NCI-H526 treated with DMSO at 0.1 percent for 48 hours (cell line): Measurements from ENCODE around the gene ERH.
A peak's percentile ranks its signal among the peaks of the same experiment; 100 is the strongest.
"Not testable (repeated sequence)": the region's sequence is repeated elsewhere in the genome, so short reads cannot be mapped to it uniquely, and the experiment has no call there.

ENCODE experiments used
- DNase-seq: peaks from one replicate; lab custom pipeline; 2025; lab: John Stamatoyannopoulos, UW

ERH gene

DNA sequence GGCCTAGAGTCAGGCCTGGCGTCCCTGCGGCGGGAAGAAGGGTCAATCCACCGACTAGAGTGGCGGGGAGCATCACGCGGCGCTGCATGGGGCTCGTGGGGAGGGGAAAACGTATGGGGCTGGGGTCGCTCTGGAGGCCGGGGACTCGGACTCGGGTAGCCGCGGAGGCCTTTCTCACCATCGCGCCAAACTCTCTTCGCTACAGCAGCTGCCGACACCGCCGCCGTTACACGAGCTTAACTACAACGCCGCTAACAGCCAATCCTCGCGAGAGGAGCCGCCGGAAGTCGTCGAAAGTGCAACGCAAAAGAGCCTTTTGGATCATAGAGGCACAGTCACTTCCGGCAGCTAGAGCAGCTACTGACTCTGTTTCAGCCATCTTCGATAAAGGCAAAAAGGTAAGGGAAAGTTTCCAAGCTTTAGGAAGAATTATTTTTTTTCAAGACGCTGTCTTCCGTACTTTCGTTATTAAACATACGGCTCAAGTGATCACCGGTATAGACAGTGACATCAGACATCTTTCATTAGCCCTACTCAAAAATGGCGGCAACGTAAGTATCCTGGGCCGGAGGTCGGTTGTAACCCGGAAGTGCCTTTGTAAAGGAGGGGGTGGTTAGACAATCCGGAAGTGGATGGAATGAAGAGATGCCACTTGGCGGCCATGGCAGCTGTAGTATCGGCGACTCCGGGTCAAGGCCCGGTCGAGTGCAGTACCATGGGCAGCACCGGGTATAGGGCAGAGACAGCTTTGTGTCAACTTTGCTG, at the start of gene ERH, which contains the start of gene SLC39A9:
ERH (minus strand) TSS at position 247 of the 765 bp plus-strand sequence; CDS start at position 181, 66 bp downstream.
SLC39A9 (plus strand) TSS at position 640 of the 765 bp plus-strand sequence. CDS start 678 bp downstream, outside the sequence.
- peak; percentile 99 for DNase-seq

- no peak for DNase-seq
These were observed 45.3 kb upstream of the ERH start for GRCh38 chr14:69443296-69443805.

DNA sequence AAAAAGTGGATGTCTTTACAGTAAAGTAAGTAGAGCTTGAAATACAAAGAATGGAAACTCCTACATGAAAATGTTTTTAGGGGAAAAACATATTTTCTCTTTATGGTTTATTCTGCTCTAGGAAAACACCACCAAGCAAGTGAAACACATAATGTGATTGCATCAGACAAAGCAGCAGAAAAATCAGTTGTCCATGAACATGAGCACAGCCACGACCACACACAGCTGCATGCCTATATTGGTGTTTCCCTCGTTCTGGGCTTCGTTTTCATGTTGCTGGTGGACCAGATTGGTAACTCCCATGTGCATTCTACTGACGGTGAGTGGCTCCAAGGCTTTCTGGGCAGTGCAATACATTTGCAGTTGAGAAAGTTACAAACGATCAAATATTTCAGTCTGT, 43.8 kb upstream of the ERH start:
- no peak for DNase-seq

- no peak for DNase-seq
These were observed 41.6 kb upstream of the ERH start for GRCh38 chr14:69439521-69440270.

DNA sequence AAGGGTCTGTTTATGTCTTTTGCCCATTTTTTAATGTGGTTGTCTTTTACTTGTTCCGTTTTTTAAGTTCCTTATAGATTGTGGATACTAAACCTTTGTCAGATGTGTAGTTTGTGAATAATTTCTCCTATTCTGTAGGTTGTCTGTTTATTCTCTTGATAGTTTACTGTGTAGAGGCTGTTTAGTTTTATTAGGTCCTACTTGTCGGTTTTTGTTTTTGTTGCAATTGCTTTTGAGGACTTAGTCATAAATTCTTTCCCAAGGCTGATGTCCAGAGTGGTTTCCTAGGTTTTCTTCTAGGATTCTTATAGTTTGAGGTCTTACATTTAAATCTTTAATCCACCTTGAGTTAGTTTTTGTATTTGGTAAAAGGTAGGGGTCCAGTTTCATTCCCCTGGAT, 34.3 kb upstream of the ERH start:
- DNase-seq, result no peak

DNA sequence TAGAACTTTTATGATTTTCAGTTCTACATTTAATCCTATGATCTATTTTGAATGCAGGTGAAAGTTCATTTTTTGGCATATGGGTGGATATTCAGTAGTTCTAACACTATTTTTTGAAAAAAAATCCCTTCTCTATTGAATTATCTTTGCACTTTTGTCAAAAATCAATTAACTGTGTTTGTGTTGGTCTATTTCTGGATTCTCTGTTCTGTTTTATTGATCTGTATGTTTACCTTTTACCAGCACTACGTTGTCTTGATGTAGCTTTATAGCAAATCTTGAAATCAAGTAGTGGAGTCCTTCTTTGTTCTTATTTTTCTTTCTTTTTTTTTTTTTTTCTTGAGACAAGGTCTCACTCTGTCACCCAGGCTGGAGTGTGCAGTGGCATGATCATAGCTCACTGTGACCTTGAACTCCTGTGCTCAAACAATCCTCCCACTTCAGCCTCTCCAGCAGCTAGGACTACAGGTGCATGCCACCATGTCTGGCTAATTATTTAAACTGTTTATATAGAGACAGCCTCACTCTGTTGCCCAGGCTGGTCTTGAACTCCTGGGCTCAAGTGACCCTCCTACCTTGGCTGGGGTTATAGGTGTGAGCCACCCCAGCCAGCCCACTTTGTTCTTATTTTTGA, 32.3 kb upstream of the ERH start:
- DNase-seq, result no peak

DNA sequence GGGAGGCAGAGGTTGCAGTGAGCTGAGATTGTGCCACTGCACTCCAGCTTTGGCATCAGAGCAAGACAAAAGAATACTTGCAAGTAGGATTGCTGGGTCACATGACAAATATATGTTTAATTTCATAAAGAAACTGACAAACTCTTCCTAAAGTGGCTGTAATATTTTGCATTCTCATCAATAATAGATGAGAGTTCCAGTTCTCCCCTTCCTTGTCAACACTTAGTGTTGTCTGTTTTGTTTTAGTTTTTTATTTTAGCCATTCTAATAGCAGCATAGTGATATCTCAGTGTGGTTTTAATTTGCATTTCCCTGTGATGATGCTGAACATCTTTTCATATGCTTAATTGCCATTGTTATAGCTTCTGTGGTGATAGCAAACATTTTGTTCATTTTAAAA, 31.5 kb upstream of the ERH start:
- DNase-seq, result no peak

DNA sequence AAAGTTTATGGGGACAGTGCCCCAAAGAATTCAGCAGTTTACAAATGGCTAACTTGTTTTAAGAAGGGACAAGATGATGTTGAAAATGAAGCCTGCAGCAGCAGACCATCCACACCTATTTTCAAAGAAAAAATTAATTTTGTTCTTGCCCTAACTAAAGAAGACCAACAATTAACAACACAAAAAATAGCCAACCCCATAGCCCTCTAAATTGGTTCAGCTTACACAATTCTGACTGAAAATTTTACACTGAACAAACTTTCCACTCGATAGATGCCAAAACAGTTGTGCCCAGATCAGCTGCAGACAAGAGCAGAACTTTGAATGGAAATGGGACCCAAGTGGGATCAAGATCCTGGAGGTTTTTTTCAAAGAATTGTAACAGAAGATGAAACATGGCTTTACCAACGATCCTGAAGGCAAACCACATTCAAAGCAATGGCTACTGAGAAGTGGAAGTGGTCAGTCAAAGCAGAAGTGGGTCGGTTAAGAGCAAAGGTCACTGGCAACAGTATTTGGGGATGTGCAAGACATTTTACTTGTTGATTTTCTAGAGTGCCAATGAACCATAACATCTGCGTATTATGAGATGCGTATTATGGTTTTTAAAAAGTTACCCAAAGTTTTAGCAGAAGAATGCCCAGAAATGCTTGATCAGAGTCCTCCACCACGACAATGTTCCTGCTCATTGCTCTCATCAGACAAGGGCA, 30.3 kb upstream of the ERH start:
- no peak for DNase-seq

DNA sequence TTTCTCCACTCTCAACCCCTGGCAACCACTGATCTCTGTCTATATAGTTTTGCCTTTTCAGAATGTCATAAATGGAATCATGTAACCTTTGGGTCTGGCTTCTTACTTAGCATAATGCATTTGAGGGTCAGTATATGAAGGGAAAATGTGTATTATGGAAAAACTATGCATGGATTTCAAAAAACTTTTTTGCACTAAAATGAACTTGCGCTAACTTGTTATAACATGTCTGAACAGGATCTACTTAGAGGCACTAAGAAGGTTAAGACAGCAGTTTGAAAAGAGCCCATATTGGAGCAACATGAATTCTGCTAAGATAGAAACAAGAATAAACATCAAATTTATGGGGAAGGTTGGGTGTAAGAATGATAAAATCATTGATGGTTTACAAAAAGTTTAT, 29.5 kb upstream of the ERH start:
- no peak for DNase-seq

DNA sequence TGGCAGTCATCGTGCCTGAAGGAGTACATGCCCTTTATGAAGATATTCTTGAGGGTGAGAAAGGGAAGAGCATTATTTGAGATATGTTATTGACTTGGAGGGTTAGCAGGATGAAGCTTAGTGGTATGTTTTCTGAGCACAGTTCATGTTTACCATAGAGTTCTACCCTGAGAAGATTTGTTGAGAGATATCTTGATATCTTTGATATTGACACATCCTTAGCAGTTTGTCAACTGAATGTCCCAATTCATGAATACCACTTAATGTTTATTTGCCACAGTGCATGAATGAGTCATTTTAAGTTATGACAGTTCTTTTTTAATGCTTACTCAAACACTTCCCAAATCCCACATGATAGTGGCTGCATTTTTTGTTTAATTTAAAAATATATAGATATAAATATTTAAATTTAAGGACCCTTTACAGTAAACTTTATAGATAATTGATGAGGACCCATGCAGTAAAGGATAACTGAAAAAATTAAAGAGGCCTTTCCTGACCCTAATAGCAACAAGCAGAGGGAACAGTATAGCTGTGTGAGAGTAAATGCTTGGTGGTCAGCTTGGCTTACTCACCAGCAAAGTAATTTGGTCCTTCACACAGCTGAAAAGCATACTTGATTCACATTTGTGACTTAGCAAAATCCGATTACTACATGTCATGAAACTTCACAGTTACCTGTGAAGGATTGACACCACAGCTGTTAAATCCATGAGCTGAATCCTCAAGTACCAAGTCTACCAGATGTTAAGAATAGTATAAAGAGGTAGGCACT, 26.2 kb upstream of the ERH start:
- no peak for DNase-seq

DNA sequence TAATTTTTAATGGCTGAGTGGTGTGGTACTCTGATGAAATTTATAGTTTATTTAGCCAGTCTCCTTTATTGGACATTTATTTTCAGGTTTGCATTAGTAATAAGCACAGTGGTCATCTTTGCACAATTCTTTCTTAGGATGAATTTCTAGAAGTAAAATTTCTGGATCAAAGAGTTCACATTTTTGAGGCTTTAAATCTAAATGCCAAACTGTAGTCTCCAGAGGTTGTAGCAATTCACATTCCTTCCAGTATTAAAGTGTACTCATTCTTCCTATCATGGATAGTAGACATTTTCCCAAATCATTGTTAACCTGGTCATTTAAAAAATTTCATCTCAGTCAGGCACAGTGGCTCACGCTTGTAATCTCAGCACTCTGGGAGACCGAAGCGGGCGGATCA, 25.2 kb upstream of the ERH start:
- no peak for DNase-seq

GRCh38 chr14:69416087-69416486, 18.0 kb upstream of the ERH start:
- not testable (repeated sequence) for DNase-seq

DNA sequence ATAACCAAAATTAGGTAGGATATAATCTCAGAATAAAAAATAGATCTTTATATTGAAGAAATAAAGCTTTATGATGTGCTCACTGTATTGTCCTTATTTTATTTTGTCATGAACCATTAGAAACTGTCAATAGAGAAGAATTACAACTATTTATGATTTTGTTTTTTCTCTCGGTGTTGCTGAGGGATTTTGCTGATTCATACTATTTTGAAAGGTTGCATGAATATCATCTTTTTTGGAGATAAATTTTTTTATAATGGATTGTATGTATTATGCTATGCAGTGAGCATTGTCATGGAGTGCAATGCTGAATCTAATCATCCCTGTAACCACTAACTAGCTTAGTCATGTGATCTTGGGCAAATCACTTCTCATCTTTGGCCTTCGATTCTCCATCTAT, 15.4 kb upstream of the ERH start:
- no peak for DNase-seq

GRCh38 chr14:69408331-69408960, 10.3 kb upstream of the ERH start:
- no peak for DNase-seq

- DNase-seq, result no peak
These were observed 7.7 kb upstream of the ERH start for GRCh38 chr14:69405762-69406161.

DNA sequence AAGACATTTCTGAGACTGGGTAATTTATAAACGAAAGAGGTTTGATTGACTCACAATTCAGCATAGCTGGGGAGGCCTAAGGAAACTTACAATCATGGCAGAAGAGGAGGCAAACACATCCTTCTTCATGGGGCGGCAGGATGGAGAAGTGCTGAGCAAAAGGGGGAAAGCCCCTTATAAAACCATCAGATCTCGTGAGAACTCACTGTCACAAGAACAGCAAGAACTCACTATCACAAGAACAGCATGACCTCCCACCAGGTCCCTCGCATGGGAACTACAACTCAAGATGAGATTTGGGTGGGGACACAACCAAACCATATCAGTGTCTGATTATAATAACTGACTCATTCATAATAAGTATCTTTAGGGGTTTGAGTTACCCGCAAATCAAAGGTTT, 6.8 kb upstream of the ERH start:
- DNase-seq, result no peak

DNA sequence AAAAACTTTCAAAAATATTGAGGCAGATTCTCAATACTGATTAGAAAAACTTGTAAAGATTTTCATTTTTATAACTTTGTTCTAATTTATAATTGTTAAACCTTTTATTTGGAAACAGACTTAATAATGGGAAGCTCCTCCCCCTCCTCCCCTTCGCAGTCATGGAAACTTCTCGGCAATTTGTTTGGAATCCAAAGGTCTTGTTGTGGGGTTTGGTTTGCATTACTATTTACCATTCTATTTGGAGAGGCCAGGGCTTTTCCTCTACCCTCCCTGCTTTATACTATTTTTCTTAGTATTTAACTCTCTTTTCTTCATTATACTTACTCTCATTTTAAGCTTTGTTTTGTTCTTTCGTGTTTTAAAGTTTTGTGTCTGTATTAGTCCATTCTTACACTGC, 6.4 kb upstream of the ERH start:
- no peak for DNase-seq

- DNase-seq, result no peak
These were observed 3.7 kb upstream of the ERH start for GRCh38 chr14:69401841-69402240.

- DNase-seq, result no peak
These were observed 2.1 kb upstream of the ERH start for GRCh38 chr14:69400154-69400553.

- no peak for DNase-seq
These were observed 1.7 kb upstream of the ERH start for GRCh38 chr14:69399750-69400149.

DNA sequence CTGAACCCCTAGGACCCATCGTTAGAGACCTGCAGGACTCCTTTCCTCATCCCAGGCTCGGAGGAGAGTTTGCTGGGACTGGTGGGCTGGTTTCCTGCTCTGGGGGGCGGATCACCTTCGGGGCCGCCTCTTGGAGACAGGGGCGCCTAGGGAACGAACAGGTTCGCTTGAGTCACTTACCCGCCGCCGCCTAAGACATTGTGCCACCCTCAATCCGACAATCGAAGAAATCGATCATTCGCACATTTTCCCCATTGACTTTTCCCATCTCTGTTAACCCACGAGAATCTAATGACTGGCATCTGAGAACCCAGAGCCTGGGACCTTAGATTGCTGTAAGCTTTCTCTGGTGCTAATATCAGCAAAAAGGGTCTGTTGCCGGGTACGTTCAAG, 715 bp upstream of the ERH start:
- no peak for DNase-seq
